ENCODE results near the gene CELF2. TPM values are rescaled to one million over a fixed set of nuclear protein-coding genes. Genes with fewer than 3 reads are reported as not detected.

CELF2 gene
- total RNA-seq, 2 donors from 2014 or later: 116 to 124 TPM

GRCh38 chr10:11253385-11254002 is 235.8 kb downstream of the CELF2 start:
- Mint-ChIP-seq H3K4me1 (ENCODE audit: low read depth) (peaks cover 58% of the 10 kb centered on the region), H3K27ac (peak overlapping the region; percentile 45), H3K4me3 (no peak overlapping the region), H3K9me3 (no peaks in the 10 kb centered on the region), H3K36me3 (ENCODE audit: insufficient read depth in 2 of 2) (peaks cover 9 to 17% of the 10 kb centered on the region in 2 donors), H3K27me3 (ENCODE audit: low read depth) (no peaks in the 10 kb centered on the region)
- ATAC-seq (replicated peaks in 1 of 2) (no peak), DNase-seq (no peak)

DNA sequence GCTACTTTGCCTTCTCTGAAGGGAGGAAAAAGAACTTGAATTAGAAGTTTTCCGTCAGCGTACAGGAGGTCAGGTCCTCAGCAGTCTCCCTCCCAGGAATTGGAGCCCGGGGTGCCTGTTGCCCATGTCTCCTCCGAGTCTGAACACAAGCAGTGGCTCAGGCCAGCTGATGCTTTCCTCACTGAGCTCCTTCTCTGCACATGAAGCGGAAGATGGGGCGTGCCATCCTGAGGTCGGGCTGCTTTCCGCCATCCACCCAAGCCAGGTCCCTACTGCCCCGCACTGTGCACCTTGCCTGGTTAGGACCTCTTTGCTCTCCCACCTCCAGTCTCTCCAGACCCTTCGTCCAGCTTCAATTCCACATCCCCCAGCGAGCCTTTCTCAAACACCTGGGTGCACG is 237.5 kb downstream of the CELF2 start:
- no peaks in the 10 kb centered on the region for H3K27me3 Mint-ChIP-seq (ENCODE audit: low read depth)
- no peak overlapping the region for H3K4me3 Mint-ChIP-seq
- peaks cover 64% of the 10 kb centered on the region for H3K4me1 Mint-ChIP-seq (ENCODE audit: low read depth)
- peak overlapping the region; percentile 80 for H3K27ac Mint-ChIP-seq
- H3K36me3 Mint-ChIP-seq (ENCODE audit: insufficient read depth in 2 of 2): peaks cover 7 to 27% of the 10 kb centered on the region in 2 donors
- ATAC-seq (replicated peaks in 1 of 2): no peak
- DNase-seq: no peak
- no peaks in the 10 kb centered on the region for H3K9me3 Mint-ChIP-seq

GRCh38 chr10:11255796-11256444 is 238.2 kb downstream of the CELF2 start:
- H3K4me3 Mint-ChIP-seq: no peak overlapping the region
- H3K9me3 Mint-ChIP-seq: no peaks in the 10 kb centered on the region
- peaks cover 5 to 29% of the 10 kb centered on the region in 2 donors for H3K36me3 Mint-ChIP-seq (ENCODE audit: insufficient read depth in 2 of 2)
- no peak for DNase-seq
- H3K27me3 Mint-ChIP-seq (ENCODE audit: low read depth): no peaks in the 10 kb centered on the region
- peak overlapping the region; percentile 80 for H3K27ac Mint-ChIP-seq
- peak; percentile 8 to 26 for ATAC-seq (replicated peaks in 1 of 2)
- peaks cover 64% of the 10 kb centered on the region for H3K4me1 Mint-ChIP-seq (ENCODE audit: low read depth)

DNA sequence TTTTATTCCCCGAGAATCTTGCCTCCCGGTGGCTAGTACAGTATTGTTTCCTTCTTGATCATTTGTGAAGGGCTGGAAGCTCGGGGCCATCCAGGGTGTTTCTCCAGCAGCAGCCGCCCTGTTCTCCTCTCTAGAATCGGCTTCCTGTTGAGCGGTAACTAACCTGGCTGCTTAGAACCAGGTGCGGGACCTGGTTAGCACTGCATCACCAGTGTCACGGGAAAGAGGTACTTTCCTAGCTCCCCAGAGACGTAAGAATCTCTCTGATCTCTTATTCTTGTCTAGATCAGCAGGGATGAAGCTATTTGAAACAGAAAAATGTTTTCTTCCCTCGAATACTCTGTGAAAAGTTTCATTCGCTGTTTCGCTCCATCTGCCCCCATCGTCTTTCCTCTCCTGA is 239.2 kb downstream of the CELF2 start:
- Mint-ChIP-seq H3K27ac (peak overlapping the region; percentile 90), H3K36me3 (ENCODE audit: insufficient read depth in 2 of 2) (peaks cover 8 to 32% of the 10 kb centered on the region in 2 donors), H3K4me3 (peak overlapping the region; percentile 46), H3K4me1 (ENCODE audit: low read depth) (peaks cover 73% of the 10 kb centered on the region), H3K27me3 (ENCODE audit: low read depth) (no peaks in the 10 kb centered on the region), H3K9me3 (no peaks in the 10 kb centered on the region)
- no peak for DNase-seq
- peak in 1 of 2 donors; percentile 29 for ATAC-seq (replicated peaks in 1 of 2)

- H3K4me1 Mint-ChIP-seq (ENCODE audit: low read depth): peaks cover 80% of the 10 kb centered on the region
These were observed 239.9 kb downstream of the CELF2 start for GRCh38 chr10:11257440-11258090.

DNA sequence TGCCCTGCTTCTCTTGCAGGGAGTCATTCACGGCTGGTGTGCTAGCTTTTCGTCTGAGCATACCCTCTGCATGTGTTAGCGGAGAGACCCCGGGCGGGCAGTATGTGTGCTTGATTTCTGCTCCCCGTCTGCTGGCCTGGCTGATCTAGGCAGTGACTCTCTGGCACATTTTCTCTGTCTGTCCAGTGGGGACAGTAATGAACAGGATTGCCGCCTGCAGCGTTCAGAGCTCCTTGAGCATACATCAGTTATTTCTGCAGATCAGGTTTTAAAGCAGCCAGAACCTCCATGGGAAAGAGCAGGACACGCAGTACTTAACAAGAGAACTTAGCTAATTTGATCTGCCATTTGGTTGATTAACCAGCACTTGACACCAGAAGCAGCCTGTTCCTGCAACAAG is 242.5 kb downstream of the CELF2 start:
- Mint-ChIP-seq H3K9me3 (no peaks in the 10 kb centered on the region), H3K27me3 (ENCODE audit: low read depth) (no peaks in the 10 kb centered on the region), H3K4me1 (ENCODE audit: low read depth) (peaks cover 96% of the 10 kb centered on the region), H3K4me3 (no peak overlapping the region), H3K27ac (no peak overlapping the region), H3K36me3 (ENCODE audit: insufficient read depth in 2 of 2) (peaks cover 8 to 36% of the 10 kb centered on the region in 2 donors)
- ATAC-seq (replicated peaks in 1 of 2) (no peak), DNase-seq (no peak)

More at GRCh38 chr10:11257440-11258090, 239.9 kb downstream of the CELF2 start:
- H3K4me3 Mint-ChIP-seq: peak overlapping the region in 1 of 2 donors; percentile 46
- no peaks in the 10 kb centered on the region for H3K27me3 Mint-ChIP-seq (ENCODE audit: low read depth)
- H3K9me3 Mint-ChIP-seq: no peaks in the 10 kb centered on the region
- no peak for DNase-seq
- no peak for ATAC-seq (replicated peaks in 1 of 2)
- peaks cover 11 to 36% of the 10 kb centered on the region in 2 donors for H3K36me3 Mint-ChIP-seq (ENCODE audit: insufficient read depth in 2 of 2)
- H3K27ac Mint-ChIP-seq: peak overlapping the region; percentile 90

- H3K36me3 Mint-ChIP-seq (ENCODE audit: insufficient read depth in 2 of 2): peaks cover 8 to 32% of the 10 kb centered on the region in 2 donors
- peak overlapping the region in 1 of 2 donors; percentile 7 for H3K4me3 Mint-ChIP-seq
- no peaks in the 10 kb centered on the region for H3K27me3 Mint-ChIP-seq (ENCODE audit: low read depth)
These were observed 243.5 kb downstream of the CELF2 start for GRCh38 chr10:11261143-11261542.

GRCh38 chr10:11261687-11262493 is 244.2 kb downstream of the CELF2 start:
- peaks cover 93% of the 10 kb centered on the region for H3K4me1 Mint-ChIP-seq (ENCODE audit: low read depth)
- H3K9me3 Mint-ChIP-seq: no peaks in the 10 kb centered on the region
- ATAC-seq (replicated peaks in 1 of 2): peak; percentile 31 to 59
- peak overlapping the region; percentile 86 for H3K27ac Mint-ChIP-seq
- H3K36me3 Mint-ChIP-seq (ENCODE audit: insufficient read depth in 2 of 2): peaks cover 10 to 35% of the 10 kb centered on the region in 2 donors
- H3K4me3 Mint-ChIP-seq: peak overlapping the region; percentile 24 to 32
- H3K27me3 Mint-ChIP-seq (ENCODE audit: low read depth): no peaks in the 10 kb centered on the region
- no peak for DNase-seq

More at GRCh38 chr10:11261143-11261542, 243.5 kb downstream of the CELF2 start:
- Mint-ChIP-seq H3K9me3 (no peaks in the 10 kb centered on the region), H3K27ac (peak overlapping the region; percentile 86), H3K4me1 (ENCODE audit: low read depth) (peaks cover 95% of the 10 kb centered on the region)
- ATAC-seq (replicated peaks in 1 of 2) (peak in 1 of 2 donors; percentile 23), DNase-seq (no peak)

GRCh38 chr10:11262494-11263345 is 245.0 kb downstream of the CELF2 start:
- Mint-ChIP-seq H3K4me1 (ENCODE audit: low read depth) (peaks cover 92% of the 10 kb centered on the region), H3K36me3 (ENCODE audit: insufficient read depth in 2 of 2) (peaks cover 9 to 32% of the 10 kb centered on the region in 2 donors), H3K9me3 (no peaks in the 10 kb centered on the region), H3K4me3 (peak overlapping the region in 1 of 2 donors; percentile 38), H3K27ac (peak overlapping the region; percentile 86), H3K27me3 (ENCODE audit: low read depth) (no peaks in the 10 kb centered on the region)
- no peak for DNase-seq
- no peak for ATAC-seq (replicated peaks in 1 of 2)

GRCh38 chr10:11263767-11264166 is 246.1 kb downstream of the CELF2 start:
- Mint-ChIP-seq H3K27me3 (ENCODE audit: low read depth) (no peaks in the 10 kb centered on the region), H3K36me3 (ENCODE audit: insufficient read depth in 2 of 2) (peaks cover 9 to 27% of the 10 kb centered on the region in 2 donors), H3K4me1 (ENCODE audit: low read depth) (peaks cover 93% of the 10 kb centered on the region), H3K27ac (peak overlapping the region; percentile 64), H3K4me3 (peak overlapping the region in 1 of 2 donors; percentile 46), H3K9me3 (no peaks in the 10 kb centered on the region)
- ATAC-seq (replicated peaks in 1 of 2): no peak
- no peak for DNase-seq

DNA sequence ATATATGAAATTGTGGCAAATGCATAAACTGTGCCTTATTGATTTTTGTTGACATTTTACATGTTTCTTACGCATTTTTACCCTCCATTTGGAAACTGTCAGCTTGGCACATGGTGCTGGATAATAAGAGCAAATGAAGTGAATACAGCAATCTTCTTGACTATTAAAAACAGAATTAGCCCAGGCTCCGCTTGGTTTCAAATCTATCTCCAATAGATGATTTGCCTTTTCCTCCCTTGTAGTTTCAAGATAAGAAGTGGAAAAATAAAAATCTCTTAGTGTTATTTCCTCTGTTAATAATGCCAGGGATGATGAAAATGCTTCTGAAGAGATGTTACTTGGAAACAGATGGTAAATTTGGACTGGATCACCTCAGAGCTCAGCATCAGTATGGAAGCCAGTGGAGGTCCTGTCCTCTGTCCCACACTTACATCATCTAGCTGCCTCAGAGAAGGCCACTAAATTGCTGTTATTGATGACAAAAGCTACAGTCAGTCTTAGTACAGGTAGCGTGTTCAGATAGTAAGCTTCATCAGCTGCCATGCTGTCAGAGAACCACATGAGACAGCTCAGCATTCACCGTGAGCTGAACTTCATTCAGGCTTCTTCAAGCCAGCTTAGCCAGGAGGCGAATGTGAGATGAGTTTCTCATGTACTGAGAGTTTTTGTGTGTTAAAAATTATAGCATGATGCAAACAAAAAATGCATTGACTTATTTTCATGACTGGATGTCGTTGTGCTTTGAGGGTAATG is 246.8 kb downstream of the CELF2 start:
- ATAC-seq (replicated peaks in 1 of 2) (peak in 1 of 2 donors; percentile 31), DNase-seq (no peak)
- Mint-ChIP-seq H3K27ac (peak overlapping the region; percentile 64), H3K27me3 (ENCODE audit: low read depth) (no peaks in the 10 kb centered on the region), H3K36me3 (ENCODE audit: insufficient read depth in 2 of 2) (peaks cover 9 to 28% of the 10 kb centered on the region in 2 donors), H3K4me3 (no peak overlapping the region), H3K9me3 (no peaks in the 10 kb centered on the region), H3K4me1 (ENCODE audit: low read depth) (peaks cover 93% of the 10 kb centered on the region)
